HepG2 (cell line): Measurements from ENCODE around the gene CALML5. TPM values are rescaled to one million over a fixed set of nuclear protein-coding genes. Genes with fewer than 3 reads are reported as not detected.

Source experiments
- CAMTA2 ChIP-seq: sonication (generic); formaldehyde crosslinking; IDR thresholded peaks from 2 replicates; pipeline ENCODE4 v1.4.0; 2020; ENCODE audit warnings: mild to moderate bottlenecking, missing genetic modification reagents, borderline replicate concordance
- CERS6 ChIP-seq: sonication (generic); formaldehyde crosslinking; IDR thresholded peaks from 2 replicates; pipeline ENCODE4 v1.5.0; 2020; ENCODE audit warnings: missing genetic modification reagents
- CSRNP2 ChIP-seq: sonication (generic); formaldehyde crosslinking; conservative IDR thresholded peaks from 2 replicates; pipeline ENCODE4 v1.8.0; 2022; ENCODE audit warnings: low read depth, missing genetic modification reagents
- ERF ChIP-seq: IDR thresholded peaks from 2 replicates; pipeline ENCODE4 v1.6.1; 2018; ENCODE audit warnings: missing biosample characterization, missing genetic modification reagents
- FOSL2 ChIP-seq: sonication (generic); formaldehyde crosslinking; IDR thresholded peaks from 2 replicates; pipeline ENCODE4 v1.4.0; 2020; ENCODE audit warnings: missing genetic modification reagents
- FOXJ3 ChIP-seq: sonication (generic); formaldehyde crosslinking; IDR thresholded peaks from 2 replicates; pipeline ENCODE4 v1.4.0; 2020; ENCODE audit warnings: missing genetic modification reagents, mild to moderate bottlenecking, borderline replicate concordance
- GATAD2A ChIP-seq: IDR thresholded peaks from 2 replicates; pipeline ENCODE4 v1.6.1; 2016
- MYNN ChIP-seq: sonication (generic); formaldehyde crosslinking; IDR thresholded peaks from 2 replicates; pipeline ENCODE4 v1.4.0; 2020; ENCODE audit warnings: mild to moderate bottlenecking, low read depth, missing genetic modification reagents
- NR3C1 ChIP-seq: sonication (generic); formaldehyde crosslinking; IDR thresholded peaks from 2 replicates; pipeline ENCODE4 v1.4.0; 2020; ENCODE audit warnings: missing genetic modification reagents
- PAWR ChIP-seq: sonication (generic); formaldehyde crosslinking; IDR thresholded peaks from 2 replicates; pipeline ENCODE4 v1.4.0; 2020; ENCODE audit warnings: missing genetic modification reagents, mild to moderate bottlenecking, borderline replicate concordance
- POGZ ChIP-seq: sonication (generic); formaldehyde crosslinking; IDR thresholded peaks from 2 replicates; pipeline ENCODE4 v1.4.0; 2020; ENCODE audit warnings: mild to moderate bottlenecking, missing genetic modification reagents
- PRPF4 ChIP-seq: fragments of 200-400 bp; formaldehyde crosslinking; IDR thresholded peaks from 2 replicates; pipeline ENCODE4 v1.6.1; 2016; ENCODE audit warnings: low read length, low read depth; ENCODE audit not compliant: poor library complexity, severe bottlenecking
- TBP ChIP-seq: sonication (generic); formaldehyde crosslinking; IDR thresholded peaks from 2 replicates; pipeline ENCODE4 v1.5.0; 2020; ENCODE audit warnings: missing genetic modification reagents
- THAP11 ChIP-seq: IDR thresholded peaks from 2 replicates; pipeline ENCODE4 v1.6.1; 2016; ENCODE audit warnings: missing biosample characterization, missing genetic modification reagents
- THYN1 ChIP-seq: sonication (generic); formaldehyde crosslinking; IDR thresholded peaks from 2 replicates; pipeline ENCODE4 v1.8.1; 2023; ENCODE audit warnings: low read depth, mild to moderate bottlenecking, moderate library complexity, missing genetic modification reagents, borderline replicate concordance
- ZMAT3 ChIP-seq: sonication (generic); formaldehyde crosslinking; conservative IDR thresholded peaks from 2 replicates; pipeline ENCODE4 v1.7.0; 2021; ENCODE audit warnings: missing genetic modification reagents
- ZMYM2 ChIP-seq: sonication (generic); formaldehyde crosslinking; IDR thresholded peaks from 2 replicates; pipeline ENCODE4 v1.8.0; 2022; ENCODE audit warnings: mild to moderate bottlenecking, missing genetic modification reagents
- ZNF333 ChIP-seq: sonication (generic); formaldehyde crosslinking; IDR thresholded peaks from 2 replicates; pipeline ENCODE4 v1.4.0; 2020; ENCODE audit warnings: mild to moderate bottlenecking, missing genetic modification reagents, borderline replicate concordance
- ZNF776 ChIP-seq: sonication (generic); formaldehyde crosslinking; IDR thresholded peaks from 2 replicates; pipeline ENCODE4 v1.4.0; 2020; ENCODE audit warnings: mild to moderate bottlenecking, missing genetic modification reagents
- ZNF883 ChIP-seq: sonication (generic); formaldehyde crosslinking; IDR thresholded peaks from 2 replicates; pipeline ENCODE4 v1.5.1; 2020; ENCODE audit warnings: mild to moderate bottlenecking, missing genetic modification reagents; ENCODE audit errors: not compliant biosample characterization
- polyA plus RNA-seq, 8 experiments: library from polyadenylated mRNA; depleted of rRNA in 3 of 8; stranded (reverse) in 7 of 8; unstranded in 1 of 8; fragments of >200 nt; fragmentation: Illumina TruSeq in 4 of 8; extraction: Trizol in 4 of 8; gene quantifications; 2 replicates each; pipeline versions ENCODE4 v1.2.1 to v1.2.3, GENCODE V29; 2011 to 2016; ENCODE audit warnings: low read depth in 4 of 8, missing spikeins in 1 of 8, mixed read lengths in 1 of 8; ENCODE audit not compliant: insufficient read depth in 1 of 8
- total RNA-seq, 5 experiments: library from RNA; depleted of rRNA; stranded (reverse); fragments of >200 nt; fragmentation: Illumina TruSeq; extraction: Trizol; gene quantifications; 2 replicates each; pipeline ENCODE4 v1.2.3, GENCODE V29; 2016; ENCODE audit warnings: low read depth in 1 of 5
- TF ChIP-seq, protein P1 (sequence below): sonication (generic); formaldehyde crosslinking; IDR thresholded peaks from 2 replicates; pipeline ENCODE4 v1.5.0; 2020; ENCODE audit warnings: missing genetic modification reagents
- TF ChIP-seq, protein P2 (sequence below): sonication (generic); formaldehyde crosslinking; IDR thresholded peaks from 2 replicates; pipeline ENCODE4 v1.5.1; 2020; ENCODE audit warnings: mild to moderate bottlenecking, missing genetic modification reagents, moderate library complexity

The CALML5 gene
- total and polyA plus RNA-seq, 2 of the 13 experiments (the other 11 are each of a cell fraction or from before 2014, with no cell fraction given) = not detected

DNA sequence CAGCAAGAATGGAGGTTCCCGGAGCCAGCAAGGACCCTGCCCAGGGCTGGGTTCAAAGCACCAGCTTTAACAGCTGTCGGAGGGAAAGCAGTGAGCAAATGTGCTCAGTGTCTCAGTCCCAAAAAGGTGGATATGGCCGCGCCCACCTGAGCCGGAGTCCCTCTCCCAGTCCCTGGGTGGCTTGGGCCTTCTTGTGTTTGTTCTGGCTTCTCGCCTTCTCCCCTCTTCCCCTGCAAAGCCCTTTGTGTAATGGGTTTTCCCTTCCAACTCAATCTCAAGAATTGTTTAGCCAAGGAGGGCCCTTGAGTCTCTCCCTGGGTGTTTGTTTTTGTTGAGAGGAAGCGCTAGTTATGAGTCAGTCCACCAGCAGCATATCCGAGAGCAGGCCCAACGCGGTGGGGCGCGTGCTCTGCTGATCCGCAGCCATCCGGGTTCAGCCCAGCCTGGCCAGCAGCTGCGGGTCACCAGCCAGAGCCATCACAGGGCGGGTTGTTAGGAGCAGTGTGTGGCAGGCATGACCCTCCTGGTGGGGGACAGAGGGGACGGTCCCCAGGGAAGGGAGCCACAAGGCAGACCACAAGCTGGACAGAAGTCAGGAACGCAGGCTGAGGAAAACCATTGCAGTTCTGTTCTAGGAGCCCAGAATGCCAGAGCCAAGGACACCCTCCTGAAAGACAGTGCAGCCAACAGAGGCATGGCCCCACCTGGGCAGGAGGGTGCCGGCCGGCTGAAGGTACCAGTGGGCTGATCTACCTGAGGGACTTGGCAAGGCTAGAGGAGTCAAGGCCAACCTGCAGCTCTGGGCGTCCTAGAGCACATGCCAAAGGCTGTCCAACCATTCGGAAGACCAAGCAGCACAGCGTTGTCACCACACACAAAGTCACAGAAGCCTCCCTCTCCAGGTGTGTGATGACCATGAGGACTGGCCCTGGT is 46.7 kb upstream of the CALML5 start (continued):
- TF ChIP-seq PRPF4 (peak; percentile 81), ZMAT3 (CRISPR knock-in tag) (no peak), ZNF883 (CRISPR knock-in tag) (peak; percentile 6), ZNF776 (CRISPR knock-in tag) (0 out of 2 replicates have a peak, but pooled peaks have one; percentile 29), ERF (CRISPR knock-in tag) (no peak), ZMYM2 (CRISPR knock-in tag) (0 out of 2 replicates have a peak, but pooled peaks have one; percentile 4), PAWR (CRISPR knock-in tag) (no peak), FOXJ3 (CRISPR knock-in tag) (no peak), CSRNP2 (no peak), THYN1 (no peak), MYNN (no peak), GATAD2A (peak; percentile 10; the same call in 1 of the 2 replicates), FOSL2 (peak; percentile 81), POGZ (CRISPR knock-in tag) (peak; percentile 44; the same call in 1 of the 2 replicates), THAP11 (CRISPR knock-in tag) (no peak), CAMTA2 (0 out of 2 replicates have a peak, but pooled peaks have one; percentile 28), TBP (CRISPR knock-in tag) (no peak), NR3C1 (CRISPR knock-in tag) (no peak), CERS6 (CRISPR knock-in tag) (no peak), ZNF333 (CRISPR knock-in tag) (0 out of 2 replicates have a peak, but pooled peaks have one; percentile 36)
- TF ChIP-seq, protein P1, sequence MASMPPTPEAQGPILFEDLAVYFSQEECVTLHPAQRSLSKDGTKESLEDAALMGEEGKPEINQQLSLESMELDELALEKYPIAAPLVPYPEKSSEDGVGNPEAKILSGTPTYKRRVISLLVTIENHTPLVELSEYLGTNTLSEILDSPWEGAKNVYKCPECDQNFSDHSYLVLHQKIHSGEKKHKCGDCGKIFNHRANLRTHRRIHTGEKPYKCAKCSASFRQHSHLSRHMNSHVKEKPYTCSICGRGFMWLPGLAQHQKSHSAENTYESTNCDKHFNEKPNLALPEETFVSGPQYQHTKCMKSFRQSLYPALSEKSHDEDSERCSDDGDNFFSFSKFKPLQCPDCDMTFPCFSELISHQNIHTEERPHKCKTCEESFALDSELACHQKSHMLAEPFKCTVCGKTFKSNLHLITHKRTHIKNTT (CRISPR knock-in tag) = no peak
- TF ChIP-seq, protein P2, sequence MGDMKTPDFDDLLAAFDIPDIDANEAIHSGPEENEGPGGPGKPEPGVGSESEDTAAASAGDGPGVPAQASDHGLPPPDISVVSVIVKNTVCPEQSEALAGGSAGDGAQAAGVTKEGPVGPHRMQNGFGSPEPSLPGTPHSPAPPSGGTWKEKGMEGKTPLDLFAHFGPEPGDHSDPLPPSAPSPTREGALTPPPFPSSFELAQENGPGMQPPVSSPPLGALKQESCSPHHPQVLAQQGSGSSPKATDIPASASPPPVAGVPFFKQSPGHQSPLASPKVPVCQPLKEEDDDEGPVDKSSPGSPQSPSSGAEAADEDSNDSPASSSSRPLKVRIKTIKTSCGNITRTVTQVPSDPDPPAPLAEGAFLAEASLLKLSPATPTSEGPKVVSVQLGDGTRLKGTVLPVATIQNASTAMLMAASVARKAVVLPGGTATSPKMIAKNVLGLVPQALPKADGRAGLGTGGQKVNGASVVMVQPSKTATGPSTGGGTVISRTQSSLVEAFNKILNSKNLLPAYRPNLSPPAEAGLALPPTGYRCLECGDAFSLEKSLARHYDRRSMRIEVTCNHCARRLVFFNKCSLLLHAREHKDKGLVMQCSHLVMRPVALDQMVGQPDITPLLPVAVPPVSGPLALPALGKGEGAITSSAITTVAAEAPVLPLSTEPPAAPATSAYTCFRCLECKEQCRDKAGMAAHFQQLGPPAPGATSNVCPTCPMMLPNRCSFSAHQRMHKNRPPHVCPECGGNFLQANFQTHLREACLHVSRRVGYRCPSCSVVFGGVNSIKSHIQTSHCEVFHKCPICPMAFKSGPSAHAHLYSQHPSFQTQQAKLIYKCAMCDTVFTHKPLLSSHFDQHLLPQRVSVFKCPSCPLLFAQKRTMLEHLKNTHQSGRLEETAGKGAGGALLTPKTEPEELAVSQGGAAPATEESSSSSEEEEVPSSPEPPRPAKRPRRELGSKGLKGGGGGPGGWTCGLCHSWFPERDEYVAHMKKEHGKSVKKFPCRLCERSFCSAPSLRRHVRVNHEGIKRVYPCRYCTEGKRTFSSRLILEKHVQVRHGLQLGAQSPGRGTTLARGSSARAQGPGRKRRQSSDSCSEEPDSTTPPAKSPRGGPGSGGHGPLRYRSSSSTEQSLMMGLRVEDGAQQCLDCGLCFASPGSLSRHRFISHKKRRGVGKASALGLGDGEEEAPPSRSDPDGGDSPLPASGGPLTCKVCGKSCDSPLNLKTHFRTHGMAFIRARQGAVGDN (CRISPR knock-in tag) = peak; percentile 74
